Fibroblast of skin of abdomen (primary cell): Measurements from ENCODE around the gene AKAP8.
A peak's percentile ranks its signal among the peaks of the same experiment; 100 is the strongest.
"Not testable (repeated sequence)": the region's sequence is repeated elsewhere in the genome, so short reads cannot be mapped to it uniquely, and the experiment has no call there.

Source experiments
- DNase-seq: peaks from one replicate; pipeline ENCODE4 v3.0.0-alpha.2; 2013

Gene AKAP8

GRCh38 chr19:15403151-15403531, 23.6 kb upstream of the AKAP8 start:
- no peak for DNase-seq

- no peak for DNase-seq
Observed at GRCh38 chr19:15402411-15403150, 23.0 kb upstream of the AKAP8 start.

- no peak for DNase-seq
Observed at GRCh38 chr19:15401397-15401710, 21.8 kb upstream of the AKAP8 start.

GRCh38 chr19:15400521-15401396, 21.2 kb upstream of the AKAP8 start:
- DNase-seq: no peak

- DNase-seq: no peak
Observed at GRCh38 chr19:15399635-15400034, 20.0 kb upstream of the AKAP8 start.

- DNase-seq: no peak
Observed at GRCh38 chr19:15399234-15399515, 19.6 kb upstream of the AKAP8 start.

- DNase-seq: no peak
Observed at GRCh38 chr19:15398501-15399233, 19.1 kb upstream of the AKAP8 start.

GRCh38 chr19:15397782-15398181, 18.2 kb upstream of the AKAP8 start:
- DNase-seq: no peak

- DNase-seq: no peak
Observed at GRCh38 chr19:15397236-15397635, 17.6 kb upstream of the AKAP8 start.

- no peak for DNase-seq
Observed at GRCh38 chr19:15396436-15396835, 16.8 kb upstream of the AKAP8 start.

- not testable (repeated sequence) for DNase-seq
Observed at GRCh38 chr19:15395251-15395650, 15.7 kb upstream of the AKAP8 start.

- DNase-seq: no peak
Observed at GRCh38 chr19:15394426-15394825, 14.8 kb upstream of the AKAP8 start.

GRCh38 chr19:15393963-15394362, 14.4 kb upstream of the AKAP8 start:
- DNase-seq: no peak

- DNase-seq: no peak
Observed at GRCh38 chr19:15390814-15391213, 11.2 kb upstream of the AKAP8 start.

- no peak for DNase-seq
Observed at GRCh38 chr19:15381864-15382263, 2.3 kb upstream of the AKAP8 start.

GRCh38 chr19:15381429-15381828, 1.8 kb upstream of the AKAP8 start:
- no peak for DNase-seq

GRCh38 chr19:15379999-15380647, 536 bp upstream of the AKAP8 start:
- peak; percentile 29 for DNase-seq

GRCh38 chr19:15378534-15379082, 979 bp downstream of the AKAP8 start:
- DNase-seq: peak; percentile 34

GRCh38 chr19:15374796-15375440, 4.7 kb downstream of the AKAP8 start:
- no peak for DNase-seq

- no peak for DNase-seq
Observed at GRCh38 chr19:15374105-15374651, 5.4 kb downstream of the AKAP8 start.

GRCh38 chr19:15373644-15374043, 5.9 kb downstream of the AKAP8 start:
- DNase-seq: no peak

GRCh38 chr19:15372891-15373301, 6.7 kb downstream of the AKAP8 start:
- no peak for DNase-seq
